ENCODE measurements around the gene NFIC. TPM values are rescaled to one million over a fixed set of nuclear protein-coding genes. Genes with fewer than 3 reads are reported as not detected.

NFIC gene
- total and polyA plus RNA-seq, 2 of the 4 experiments (the other 2 are of a cell fraction), result 21.9 to 32.1 TPM

DNA sequence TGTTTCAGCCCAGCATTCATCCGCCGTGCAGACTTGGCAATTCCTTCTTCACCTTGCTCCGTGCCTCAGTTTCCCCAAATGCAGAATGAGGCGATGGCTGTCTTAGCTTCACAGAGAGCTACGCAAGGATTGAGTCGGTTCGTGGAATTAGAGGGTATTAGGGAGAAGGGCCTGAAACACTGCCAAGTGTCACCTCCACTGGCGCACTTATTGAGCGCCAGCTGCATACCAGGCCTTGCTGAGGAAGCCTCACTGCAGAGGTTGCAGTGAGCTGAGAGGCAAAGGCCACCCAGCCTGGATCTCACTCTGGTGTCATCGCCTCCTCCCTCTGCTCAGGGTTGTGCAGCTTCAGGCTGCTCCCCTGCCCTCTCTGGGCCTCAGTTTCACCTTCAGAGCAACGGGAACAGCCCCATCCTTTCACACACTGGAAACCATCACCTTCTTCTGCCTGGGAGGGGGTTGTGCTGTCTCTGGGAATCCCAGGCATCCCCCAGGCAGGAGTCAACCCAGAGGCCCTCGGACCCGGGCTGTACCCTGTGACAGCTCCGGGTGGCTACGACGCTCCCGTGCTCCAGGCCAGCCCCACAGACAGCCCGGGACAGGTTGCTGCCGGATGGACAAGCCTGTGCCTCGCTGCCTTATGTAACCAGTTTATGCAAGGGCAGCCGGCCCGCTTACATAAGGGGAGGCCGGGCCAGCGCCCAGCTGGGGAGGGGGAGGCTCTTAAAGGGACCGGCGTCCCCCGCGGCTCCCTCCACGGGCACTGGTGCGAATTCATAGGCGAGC is 31.9 kb downstream of the NFIC start:
- no peak overlapping the region for H3K23ac ChIP-seq (ENCODE audit: low read depth, low read length)
- H3K4ac ChIP-seq (ENCODE audit: low read depth, low read length), result no peak overlapping the region
- H2AK9ac ChIP-seq (replicated peaks; ENCODE audit: low read depth, low read length, poor library complexity), result peak overlapping the region; percentile 48
- POLR2A ChIA-PET (ENCODE audit: unreplicated experiment), result no interaction called here
- H3K27ac ChIP-seq (ENCODE audit: insufficient read depth, low read length), result 0 out of 2 replicates have a peak overlapping the region, but pooled peaks have one; percentile 10
- no peak overlapping the region for H3K4me3 ChIP-seq (ENCODE audit: insufficient read depth, low read depth, low read length)
- no peak overlapping the region for H4K5ac ChIP-seq (ENCODE audit: low read depth, low read length)
- H3K9me3 ChIP-seq (ENCODE audit: control insufficient read depth, insufficient read depth, low read length), result no peaks in the 10 kb centered on the region
- in situ Hi-C loops (cut with MboI; ENCODE audit: low sequenced_read_pairs), result no loop called here
- dilution Hi-C loops (cut with HindIII; ENCODE audit: low sequenced_read_pairs, unreplicated experiment), result no loop called here
- WGBS, 2 experiments (ENCODE audit: extremely low coverage in 2 of 2, insufficient read length in 1 of 2), result 21% methylated on average over 8 of the region's 31 CpGs; no CpG with 5 or more reads in 1 of the 2 experiments
- H3K36me3 ChIP-seq (ENCODE audit: control insufficient read depth, insufficient read depth, low read length), result peaks cover 24% of the 10 kb centered on the region
- CTCF ChIA-PET, result no interaction called here
- ATAC-seq (ENCODE audit: low read depth), result peak; percentile 26; the same call in 1 of the 2 replicates
- H2BK15ac ChIP-seq (ENCODE audit: low read depth, low read length), result no peak overlapping the region
- no peak overlapping the region for H3K9ac ChIP-seq (ENCODE audit: low read depth, low read length)
- 0 out of 2 replicates have a peak overlapping the region, but pooled peaks have one; percentile 23 for H2AK5ac ChIP-seq (ENCODE audit: low read depth, low read length)
- H3K56ac ChIP-seq (ENCODE audit: extremely low read depth, insufficient read depth, low read length), result no peak overlapping the region
- no peaks in the 10 kb centered on the region for H3K27me3 ChIP-seq (ENCODE audit: control insufficient read depth, insufficient read depth, low read length)
- no peak overlapping the region; the same call in 1 of the 2 replicates for H3K4me2 ChIP-seq (ENCODE audit: low read depth, low read length)
- intact Hi-C loops (cut with micrococcal nuclease), result no loop called here
- H4K8ac ChIP-seq (ENCODE audit: low read depth in 2 of 2, low read length in 2 of 2), result no peak overlapping the region
- no peak overlapping the region for H2AFZ ChIP-seq (replicated peaks; ENCODE audit: low read length, poor library complexity)
- H2BK5ac ChIP-seq (ENCODE audit: low read depth, low read length, poor library complexity, severe bottlenecking), result no peak overlapping the region
- peak; percentile 41 for DNase-seq
- H4K91ac ChIP-seq (ENCODE audit: insufficient read depth, low read depth, low read length), result no peak overlapping the region
- TF ChIP-seq MXI1 (IDR thresholded peaks at IDR 0.05; ENCODE audit: borderline replicate concordance, low read depth, low read length) (no peak), CHD1 (IDR thresholded peaks at IDR 0.05; ENCODE audit: low read depth, low read length) (no peak), BHLHE40 (IDR thresholded peaks at IDR 0.05; ENCODE audit: low read depth, low read length) (no peak), CEBPB (IDR thresholded peaks at IDR 0.05; ENCODE audit: low read depth, low read length) (no peak), RCOR1 (IDR thresholded peaks at IDR 0.05; ENCODE audit: insufficient replicate concordance, low read length) (no peak), SMC3 (IDR thresholded peaks at IDR 0.05; ENCODE audit: low read depth, low read length) (no peak), RAD21 (IDR thresholded peaks at IDR 0.05; ENCODE audit: low read length) (no peak)
- TF ChIP-seq, protein P1, sequence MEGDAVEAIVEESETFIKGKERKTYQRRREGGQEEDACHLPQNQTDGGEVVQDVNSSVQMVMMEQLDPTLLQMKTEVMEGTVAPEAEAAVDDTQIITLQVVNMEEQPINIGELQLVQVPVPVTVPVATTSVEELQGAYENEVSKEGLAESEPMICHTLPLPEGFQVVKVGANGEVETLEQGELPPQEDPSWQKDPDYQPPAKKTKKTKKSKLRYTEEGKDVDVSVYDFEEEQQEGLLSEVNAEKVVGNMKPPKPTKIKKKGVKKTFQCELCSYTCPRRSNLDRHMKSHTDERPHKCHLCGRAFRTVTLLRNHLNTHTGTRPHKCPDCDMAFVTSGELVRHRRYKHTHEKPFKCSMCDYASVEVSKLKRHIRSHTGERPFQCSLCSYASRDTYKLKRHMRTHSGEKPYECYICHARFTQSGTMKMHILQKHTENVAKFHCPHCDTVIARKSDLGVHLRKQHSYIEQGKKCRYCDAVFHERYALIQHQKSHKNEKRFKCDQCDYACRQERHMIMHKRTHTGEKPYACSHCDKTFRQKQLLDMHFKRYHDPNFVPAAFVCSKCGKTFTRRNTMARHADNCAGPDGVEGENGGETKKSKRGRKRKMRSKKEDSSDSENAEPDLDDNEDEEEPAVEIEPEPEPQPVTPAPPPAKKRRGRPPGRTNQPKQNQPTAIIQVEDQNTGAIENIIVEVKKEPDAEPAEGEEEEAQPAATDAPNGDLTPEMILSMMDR (conservative IDR thresholded peaks at IDR 0.05; ENCODE audit: low read depth, low read length), result no peak
- TF ChIP-seq, protein P2, sequence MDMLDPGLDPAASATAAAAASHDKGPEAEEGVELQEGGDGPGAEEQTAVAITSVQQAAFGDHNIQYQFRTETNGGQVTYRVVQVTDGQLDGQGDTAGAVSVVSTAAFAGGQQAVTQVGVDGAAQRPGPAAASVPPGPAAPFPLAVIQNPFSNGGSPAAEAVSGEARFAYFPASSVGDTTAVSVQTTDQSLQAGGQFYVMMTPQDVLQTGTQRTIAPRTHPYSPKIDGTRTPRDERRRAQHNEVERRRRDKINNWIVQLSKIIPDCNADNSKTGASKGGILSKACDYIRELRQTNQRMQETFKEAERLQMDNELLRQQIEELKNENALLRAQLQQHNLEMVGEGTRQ (IDR thresholded peaks at IDR 0.05; ENCODE audit: low read depth, low read length), result no peak
- H3K18ac ChIP-seq (ENCODE audit: low read depth, low read length), result no peak overlapping the region
- peaks cover 11% of the 10 kb centered on the region; the same call in 1 of the 2 replicates for H3K9me1 ChIP-seq (ENCODE audit: insufficient read depth, low read length)
- no peak overlapping the region; the same call in 1 of the 2 replicates for H2BK120ac ChIP-seq (ENCODE audit: low read depth, low read length)
- BruUV-seq (replicated peaks), result no TSS peak
- 0 out of 2 replicates have a peak overlapping the region, but pooled peaks have one; percentile 6 for H3K14ac ChIP-seq (replicated peaks; ENCODE audit: low read depth, low read length)
- H2BK20ac ChIP-seq (ENCODE audit: low read depth, low read length), result no peak overlapping the region
- H3K4me1 ChIP-seq (ENCODE audit: control insufficient read depth, insufficient read depth, low read length), result peaks cover 20% of the 10 kb centered on the region
- H4K20me1 ChIP-seq (ENCODE audit: insufficient read depth, low read length), result peaks cover 76% of the 10 kb centered on the region
- peaks cover 21 to 74% of the 10 kb centered on the region in 2 experiments for H3K79me1 ChIP-seq (ENCODE audit: low read depth in 1 of 2, low read length in 2 of 2)
